OCI-LY1 (cell line): ENCODE measurements around the gene HIF1AN.

Experiments used
- CTCF ChIP-seq: fragments of 200-600 bp; sonication (generic), shearing (Covaris generic); IDR thresholded peaks from 2 replicates; pipeline ENCODE4 v1.5.1; 2017; ENCODE audit warnings: mild to moderate bottlenecking, antibody characterized with exemption, low read length, moderate library complexity, mixed read lengths
- EZH2 ChIP-seq: fragments of 200-600 bp; sonication (generic), shearing (Covaris generic); IDR thresholded peaks from 2 replicates; pipeline ENCODE4 v1.8.0; 2017; ENCODE audit warnings: borderline replicate concordance, mixed run types, mild to moderate bottlenecking, antibody characterized with exemption, low read length, moderate library complexity, mixed read lengths

GRCh38 chr10:100508266-100508665, 27.5 kb upstream of the HIF1AN start:
- no peak for TF ChIP-seq CTCF
- no peak for TF ChIP-seq EZH2
